Esophagus muscularis mucosa (tissue), 4 donors: Measurements from ENCODE around the gene FTO. TPM values are rescaled to one million over a fixed set of nuclear protein-coding genes. Genes with fewer than 3 reads are reported as not detected.

Experiments
- DNase-seq: peaks from one replicate; pipeline ENCODE4 v3.0.0-alpha.2; 2017; ENCODE audit errors: extremely low spot score
- H3K27ac ChIP-seq, 4 donors: fragments of 200-600 bp; sonication (generic); replicated peaks in 1 of 4; 1 replicate in 3 of 4; 2 replicates in 1 of 4; pipeline ENCODE4 v1.5.1; 2016 to 2019; ENCODE audit warnings: mild to moderate bottlenecking in 1 of 4
- H3K27me3 ChIP-seq, 4 donors: fragments of 200-600 bp; sonication (generic); one replicate each; pipeline versions ENCODE4 v1.5.1 to v1.6.0; 2016 to 2019
- H3K36me3 ChIP-seq, 4 donors: fragments of 200-600 bp; sonication (generic); one replicate each; pipeline ENCODE4 v1.5.1; 2016 to 2019
- H3K4me1 ChIP-seq, 4 donors: fragments of 200-600 bp; sonication (generic); one replicate each; pipeline ENCODE4 v1.5.1; 2016 to 2019
- H3K4me3 ChIP-seq, 4 donors: fragments of 200-600 bp; sonication (generic); 1 replicate in 2 of 4; 2 replicates in 2 of 4; pipeline ENCODE4 v1.5.1; 2016 to 2019; ENCODE audit warnings: mild to moderate bottlenecking in 4 of 4, moderate library complexity in 1 of 4
- H3K9me3 ChIP-seq, 4 donors: fragments of 200-600 bp; sonication (generic); 1 replicate in 3 of 4; 2 replicates in 1 of 4; pipeline ENCODE4 v1.5.1; 2016 to 2019
- EP300 ChIP-seq: sonication (generic); formaldehyde crosslinking; IDR thresholded peaks from one replicate; pipeline ENCODE4 v1.6.1; 2017; ENCODE audit warnings: antibody characterized with exemption
- POLR2A ChIP-seq: fragments of 450-650 bp; IDR thresholded peaks from one replicate; pipeline ENCODE4 v1.6.1; 2017; ENCODE audit warnings: antibody characterized with exemption, moderate library complexity, mild to moderate bottlenecking, low read depth
- POLR2AphosphoS5 ChIP-seq, 2 donors: sonication (generic); formaldehyde crosslinking; IDR thresholded peaks; one replicate each; pipeline ENCODE4 v1.6.1; 2017; ENCODE audit warnings: antibody characterized with exemption in 2 of 2
- WGBS: methylation state at CpG from one replicate; pipeline ENCODE4 v1.1.5; 2018; 5-methylcytosine and 5-hydroxymethylcytosine counted together
- intact Hi-C: fragments of 100-400 bp; cut with DNase I; formaldehyde crosslinking; loops from one replicate; pipeline ENCODE4 v1.15.1; 2023
- total RNA-seq, 4 donors: library from RNA; depleted of rRNA; stranded (reverse); fragments of >200 nt; gene quantifications; one replicate each; pipeline versions ENCODE4 v1.1.0 to v1.2.1, GENCODE V29; 2016
- TF ChIP-seq, protein P1 (sequence below), 3 experiments: fragments of 200-600 bp in 2 of 3; fragments of 450-650 bp in 1 of 3; sonication (generic) in 2 of 3; IDR thresholded peaks; one replicate each; pipeline ENCODE4 v1.5.1; 2017 to 2019; ENCODE audit warnings: antibody characterized with exemption in 3 of 3, mild to moderate bottlenecking in 2 of 3, moderate library complexity in 1 of 3

The FTO gene
- total RNA-seq, 4 donors from 2014 or later = 101 to 121 (median 112) TPM

DNA sequence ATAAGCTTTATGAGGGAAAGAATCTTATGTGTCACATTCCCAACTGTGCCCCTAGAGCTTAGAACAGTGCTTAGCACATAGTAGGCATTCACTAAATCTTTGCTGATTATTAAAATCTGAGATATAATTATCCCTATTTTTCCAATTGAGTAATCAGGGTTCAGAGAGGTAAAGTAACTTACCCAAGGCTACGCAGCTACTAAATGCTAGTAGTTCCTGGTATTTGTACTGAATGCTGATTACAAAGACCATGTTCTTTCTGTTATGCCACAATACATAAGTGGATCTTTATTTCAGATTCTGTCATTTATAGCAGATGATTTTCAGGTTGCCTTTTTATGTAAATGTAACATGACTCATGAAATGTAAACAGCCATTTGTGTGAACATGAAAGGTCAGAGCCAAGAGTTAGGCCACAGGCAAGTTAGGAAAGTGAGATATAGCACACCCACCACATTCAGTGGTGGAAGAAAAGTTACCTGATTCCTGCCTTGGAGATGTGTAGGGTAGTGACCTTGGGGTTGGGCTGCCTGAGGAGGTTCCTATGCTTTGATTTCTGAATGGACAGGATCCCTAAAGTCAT lies 77.2 kb downstream of the FTO start:
- no peak overlapping the region for H3K27ac ChIP-seq
- peaks cover 4 to 49% (median 31%) of the 10 kb centered on the region in 4 donors for H3K4me1 ChIP-seq
- WGBS = 94% methylated on average over 1 of the region's 1 CpG
- TF ChIP-seq POLR2A (no peak), POLR2AphosphoS5 (IDR thresholded peaks at IDR 0.05) (no peak), EP300 (no peak)
- TF ChIP-seq, protein P1, sequence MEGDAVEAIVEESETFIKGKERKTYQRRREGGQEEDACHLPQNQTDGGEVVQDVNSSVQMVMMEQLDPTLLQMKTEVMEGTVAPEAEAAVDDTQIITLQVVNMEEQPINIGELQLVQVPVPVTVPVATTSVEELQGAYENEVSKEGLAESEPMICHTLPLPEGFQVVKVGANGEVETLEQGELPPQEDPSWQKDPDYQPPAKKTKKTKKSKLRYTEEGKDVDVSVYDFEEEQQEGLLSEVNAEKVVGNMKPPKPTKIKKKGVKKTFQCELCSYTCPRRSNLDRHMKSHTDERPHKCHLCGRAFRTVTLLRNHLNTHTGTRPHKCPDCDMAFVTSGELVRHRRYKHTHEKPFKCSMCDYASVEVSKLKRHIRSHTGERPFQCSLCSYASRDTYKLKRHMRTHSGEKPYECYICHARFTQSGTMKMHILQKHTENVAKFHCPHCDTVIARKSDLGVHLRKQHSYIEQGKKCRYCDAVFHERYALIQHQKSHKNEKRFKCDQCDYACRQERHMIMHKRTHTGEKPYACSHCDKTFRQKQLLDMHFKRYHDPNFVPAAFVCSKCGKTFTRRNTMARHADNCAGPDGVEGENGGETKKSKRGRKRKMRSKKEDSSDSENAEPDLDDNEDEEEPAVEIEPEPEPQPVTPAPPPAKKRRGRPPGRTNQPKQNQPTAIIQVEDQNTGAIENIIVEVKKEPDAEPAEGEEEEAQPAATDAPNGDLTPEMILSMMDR (IDR thresholded peaks at IDR 0.05) = no peak
- no peaks in the 10 kb centered on the region for H3K9me3 ChIP-seq
- H3K36me3 ChIP-seq = no peaks in the 10 kb centered on the region
- H3K27me3 ChIP-seq = no peaks in the 10 kb centered on the region
- no peak for DNase-seq
- intact Hi-C loops = no loop called here
- H3K4me3 ChIP-seq = no peak overlapping the region

DNA sequence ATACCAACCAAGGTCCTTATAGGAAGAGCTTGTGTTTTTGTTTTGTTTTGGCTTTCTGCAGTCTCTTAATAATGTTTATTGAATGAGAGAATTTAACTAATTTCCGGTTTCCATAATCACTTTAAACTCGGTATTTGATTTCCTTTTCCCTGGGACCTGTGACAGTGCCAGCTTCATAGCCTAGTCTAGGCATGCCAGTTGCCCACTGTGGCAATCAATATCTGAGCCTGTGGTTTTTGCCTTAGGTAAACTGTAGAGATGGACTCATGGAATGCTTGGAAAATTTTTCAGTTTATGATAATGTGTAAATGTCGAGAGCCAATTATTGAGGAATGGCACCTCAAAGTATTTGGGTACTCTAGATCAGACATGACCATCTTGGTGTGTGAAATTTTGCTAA lies 78.2 kb downstream of the FTO start:
- Histone ChIP-seq H3K4me1 (peaks cover 0 to 43% (median 27%) of the 10 kb centered on the region in 4 donors), H3K27me3 (no peaks in the 10 kb centered on the region), H3K9me3 (no peaks in the 10 kb centered on the region), H3K4me3 (no peak overlapping the region), H3K27ac (no peak overlapping the region), H3K36me3 (no peaks in the 10 kb centered on the region)
- 100% methylated on average over 3 of the region's 3 CpGs for WGBS
- no peak for TF ChIP-seq POLR2AphosphoS5 (IDR thresholded peaks at IDR 0.05)
- TF ChIP-seq, protein P1 (IDR thresholded peaks at IDR 0.05) = no peak
- no peak for TF ChIP-seq POLR2A
- no peak for TF ChIP-seq EP300
- DNase-seq = no peak
- intact Hi-C loops = no loop called here

DNA sequence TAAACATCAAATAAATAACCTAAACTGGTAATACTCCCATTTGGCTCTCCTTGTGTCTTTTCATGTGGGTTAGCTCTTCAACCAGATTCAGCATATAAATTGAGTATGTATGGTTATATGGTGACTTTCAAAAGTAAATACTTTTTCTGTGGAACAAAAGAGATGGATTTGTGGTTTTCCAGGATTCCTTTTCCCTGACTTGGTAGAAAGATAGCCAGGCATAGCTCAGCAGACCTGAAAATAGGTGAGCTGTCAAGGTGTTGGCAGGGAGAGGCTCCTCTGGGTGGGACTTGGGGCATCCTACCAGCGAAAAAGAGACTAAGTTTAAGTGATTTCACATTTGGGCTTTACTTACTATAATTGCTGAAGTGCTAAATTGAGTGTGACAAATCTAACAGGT lies 80.3 kb downstream of the FTO start:
- WGBS = 94% methylated on average over 1 of the region's 1 CpG
- H3K27ac ChIP-seq = no peak overlapping the region
- no peak overlapping the region for H3K4me3 ChIP-seq
- intact Hi-C loops = no loop called here
- no peaks in the 10 kb centered on the region for H3K36me3 ChIP-seq
- TF ChIP-seq POLR2A (no peak), EP300 (no peak), POLR2AphosphoS5 (IDR thresholded peaks at IDR 0.05) (no peak)
- TF ChIP-seq, protein P1 (IDR thresholded peaks at IDR 0.05) = no peak
- peaks cover 0 to 31% (median 13%) of the 10 kb centered on the region in 4 donors for H3K4me1 ChIP-seq
- no peaks in the 10 kb centered on the region for H3K27me3 ChIP-seq
- H3K9me3 ChIP-seq = no peaks in the 10 kb centered on the region
- no peak for DNase-seq

DNA sequence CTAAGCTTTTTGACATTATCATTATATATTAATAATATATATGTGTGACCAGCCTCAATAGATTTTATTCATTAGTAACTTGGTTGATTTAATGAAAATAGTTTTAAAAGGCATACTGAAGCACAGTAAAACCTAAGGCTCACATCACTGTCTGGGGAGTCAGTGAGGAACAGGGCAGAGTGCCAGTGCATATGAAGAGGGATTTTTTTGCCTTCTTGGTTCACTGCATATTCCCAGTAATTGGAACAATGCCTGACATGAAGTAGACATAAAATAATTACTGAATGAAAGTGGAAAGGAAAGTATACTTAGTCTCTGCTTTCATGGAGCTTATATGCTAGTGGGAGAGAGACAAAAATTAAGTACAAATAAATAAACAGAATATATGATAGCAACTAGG lies 81.1 kb downstream of the FTO start:
- intact Hi-C loops = no loop called here
- Histone ChIP-seq H3K9me3 (no peaks in the 10 kb centered on the region), H3K36me3 (no peaks in the 10 kb centered on the region), H3K4me3 (no peak overlapping the region), H3K27ac (no peak overlapping the region), H3K27me3 (no peaks in the 10 kb centered on the region), H3K4me1 (peaks cover 0 to 27% (median 12%) of the 10 kb centered on the region in 4 donors)
- TF ChIP-seq POLR2AphosphoS5 (IDR thresholded peaks at IDR 0.05) (no peak), EP300 (no peak), POLR2A (no peak)
- TF ChIP-seq, protein P1 (IDR thresholded peaks at IDR 0.05) = no peak
- no peak for DNase-seq

DNA sequence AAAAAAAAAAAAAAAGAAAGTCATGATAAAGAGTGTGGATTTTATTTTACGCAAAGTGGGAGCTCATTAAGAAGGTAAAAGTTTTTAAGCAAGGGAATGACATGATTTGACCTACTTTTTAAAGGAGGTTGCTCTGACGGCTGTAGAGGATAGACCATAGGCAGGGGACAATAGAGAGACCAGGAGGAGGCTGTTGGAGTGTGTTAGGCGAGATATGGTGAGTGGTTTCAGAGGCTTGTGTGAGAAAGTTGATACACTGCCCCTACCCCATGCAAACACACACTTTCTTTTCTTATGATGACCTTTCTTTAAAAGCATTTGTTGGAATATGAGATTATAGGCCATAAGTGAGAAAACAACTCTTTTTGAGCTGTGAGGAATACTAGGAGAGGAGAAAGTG lies 82.0 kb downstream of the FTO start:
- no peak for DNase-seq
- no peak overlapping the region for H3K4me3 ChIP-seq
- H3K9me3 ChIP-seq = no peaks in the 10 kb centered on the region
- no peaks in the 10 kb centered on the region for H3K27me3 ChIP-seq
- WGBS = 80% methylated on average over 3 of the region's 3 CpGs
- intact Hi-C loops = no loop called here
- H3K4me1 ChIP-seq = peaks cover 0 to 27% (median 12%) of the 10 kb centered on the region in 4 donors
- TF ChIP-seq EP300 (no peak), POLR2A (no peak), POLR2AphosphoS5 (IDR thresholded peaks at IDR 0.05) (no peak)
- TF ChIP-seq, protein P1 (IDR thresholded peaks at IDR 0.05) = no peak
- no peaks in the 10 kb centered on the region for H3K36me3 ChIP-seq
- H3K27ac ChIP-seq = no peak overlapping the region
